ENCODE data around the gene KIAA1958. TPM values are rescaled to one million over a fixed set of nuclear protein-coding genes. Genes with fewer than 3 reads are reported as not detected.

KIAA1958 gene
- total and polyA plus RNA-seq, 7 experiments from 2014 or later: 3.2 to 8.3 (median 6.4) TPM

- peaks cover 0 to 8% (median 0%) of the 10 kb centered on the region in 3 experiments for H3K36me3 ChIP-seq (ENCODE audit: control insufficient read depth in 2 of 3, insufficient read depth in 3 of 3, low read length in 3 of 3)
Measured at GRCh38 chr9:112493393-112494137, 6.9 kb downstream of the KIAA1958 start.

GRCh38 chr9:112494153-112494552, 7.5 kb downstream of the KIAA1958 start:
- H3K4me1 ChIP-seq (ENCODE audit: control insufficient read depth in 2 of 2, insufficient read depth in 2 of 2, low read length in 2 of 2): no peaks in the 10 kb centered on the region
- no peak overlapping the region for H3K27ac ChIP-seq (ENCODE audit: low read depth, low read length)
- peak overlapping the region in 2 of 9 donors; percentile 28 to 42 for H3K27ac Mint-ChIP-seq
- DNase-seq: no peak
- H3K4me3 Mint-ChIP-seq: no peak overlapping the region
- ATAC-seq: no peak
- ChIA-PET CTCF (no interaction called here), POLR2A (interaction anchor here (0.6 kb wide), 1 partner anchor 97 kb away, joined by 3 read pairs; no protein-coding TSS in a partner anchor)
- peaks cover 0 to 15% (median 0%) of the 10 kb centered on the region in 3 experiments for H3K9me3 ChIP-seq (ENCODE audit: control insufficient read depth in 2 of 3, low read length in 3 of 3)
- no peak overlapping the region for H3K4me3 ChIP-seq (ENCODE audit: low read length)
- no peaks in the 10 kb centered on the region for H3K27me3 Mint-ChIP-seq
- H3K9me3 Mint-ChIP-seq: peaks cover 5 to 34% (median 20%) of the 10 kb centered on the region in 11 donors
- H3K36me3 Mint-ChIP-seq: peaks cover 10 to 46% (median 39%) of the 10 kb centered on the region in 5 donors
- peaks cover 5 to 36% (median 24%) of the 10 kb centered on the region in 7 donors for H3K4me1 Mint-ChIP-seq
- H3K27me3 ChIP-seq (ENCODE audit: control insufficient read depth in 2 of 2, insufficient read depth in 2 of 2, low read length in 2 of 2): no peaks in the 10 kb centered on the region
- intact Hi-C loops (cut with micrococcal nuclease): no loop called here
- H3K36me3 ChIP-seq (ENCODE audit: control insufficient read depth in 2 of 3, insufficient read depth in 3 of 3, low read length in 3 of 3): peaks cover 0 to 8% (median 0%) of the 10 kb centered on the region in 3 experiments

More at GRCh38 chr9:112493393-112494137, 6.9 kb downstream of the KIAA1958 start:
- Mint-ChIP-seq H3K36me3 (peaks cover 10 to 42% (median 34%) of the 10 kb centered on the region in 5 donors), H3K27me3 (no peaks in the 10 kb centered on the region), H3K4me3 (no peak overlapping the region), H3K9me3 (peaks cover 5 to 34% (median 20%) of the 10 kb centered on the region in 11 donors), H3K4me1 (peaks cover 5 to 41% (median 30%) of the 10 kb centered on the region in 7 donors), H3K27ac (peak overlapping the region in 1 of 9 donors; percentile 14)
- Histone ChIP-seq H3K4me3 (ENCODE audit: low read length) (no peak overlapping the region), H3K4me1 (ENCODE audit: control insufficient read depth in 2 of 2, insufficient read depth in 2 of 2, low read length in 2 of 2) (no peaks in the 10 kb centered on the region), H3K27ac (ENCODE audit: low read depth, low read length) (no peak overlapping the region), H3K9me3 (ENCODE audit: control insufficient read depth in 2 of 3, low read length in 3 of 3) (peaks cover 0 to 15% (median 0%) of the 10 kb centered on the region in 3 experiments), H3K27me3 (ENCODE audit: control insufficient read depth in 2 of 2, insufficient read depth in 2 of 2, low read length in 2 of 2) (no peaks in the 10 kb centered on the region)
- ChIA-PET CTCF (no interaction called here), POLR2A (no interaction called here)
- intact Hi-C loops (cut with micrococcal nuclease): no loop called here
- DNase-seq (no peak), ATAC-seq (no peak)

- Histone ChIP-seq H3K9me3 (ENCODE audit: control insufficient read depth in 2 of 3, low read length in 3 of 3) (peaks cover 0 to 15% (median 0%) of the 10 kb centered on the region in 3 experiments), H3K27ac (ENCODE audit: low read depth, low read length) (no peak overlapping the region), H3K4me3 (ENCODE audit: low read length) (no peak overlapping the region), H3K4me1 (ENCODE audit: control insufficient read depth in 2 of 2, insufficient read depth in 2 of 2, low read length in 2 of 2) (no peaks in the 10 kb centered on the region), H3K27me3 (ENCODE audit: control insufficient read depth in 2 of 2, insufficient read depth in 2 of 2, low read length in 2 of 2) (no peaks in the 10 kb centered on the region), H3K36me3 (ENCODE audit: control insufficient read depth in 2 of 3, insufficient read depth in 3 of 3, low read length in 3 of 3) (peaks cover 0 to 8% (median 0%) of the 10 kb centered on the region in 3 experiments)
- peaks cover 5 to 34% (median 20%) of the 10 kb centered on the region in 11 donors for H3K9me3 Mint-ChIP-seq
- H3K4me1 Mint-ChIP-seq: peaks cover 0 to 21% (median 12%) of the 10 kb centered on the region in 7 donors
- intact Hi-C loops (cut with micrococcal nuclease): no loop called here
- peaks cover 10 to 46% (median 39%) of the 10 kb centered on the region in 5 donors for H3K36me3 Mint-ChIP-seq
- ChIA-PET POLR2A (no interaction called here), CTCF (no interaction called here)
- H3K27ac Mint-ChIP-seq: no peak overlapping the region
- DNase-seq (no peak), ATAC-seq (peak; percentile 67)
- H3K27me3 Mint-ChIP-seq: no peaks in the 10 kb centered on the region
- H3K4me3 Mint-ChIP-seq: no peak overlapping the region
Measured at GRCh38 chr9:112495614-112496013, 9.0 kb downstream of the KIAA1958 start.

GRCh38 chr9:112496074-112496722, 9.6 kb downstream of the KIAA1958 start:
- no peak for ATAC-seq
- H3K4me3 Mint-ChIP-seq: no peak overlapping the region
- no peak for DNase-seq
- H3K4me1 Mint-ChIP-seq: peaks cover 0 to 15% (median 10%) of the 10 kb centered on the region in 7 donors
- H3K27ac Mint-ChIP-seq: no peak overlapping the region
- Histone ChIP-seq H3K4me3 (ENCODE audit: low read length) (no peak overlapping the region), H3K4me1 (ENCODE audit: control insufficient read depth in 2 of 2, insufficient read depth in 2 of 2, low read length in 2 of 2) (no peaks in the 10 kb centered on the region), H3K36me3 (ENCODE audit: control insufficient read depth in 2 of 3, insufficient read depth in 3 of 3, low read length in 3 of 3) (peaks cover 0 to 8% (median 0%) of the 10 kb centered on the region in 3 experiments), H3K27me3 (ENCODE audit: control insufficient read depth in 2 of 2, insufficient read depth in 2 of 2, low read length in 2 of 2) (no peaks in the 10 kb centered on the region), H3K27ac (ENCODE audit: low read depth, low read length) (no peak overlapping the region), H3K9me3 (ENCODE audit: control insufficient read depth in 2 of 3, low read length in 3 of 3) (peaks cover 0 to 15% (median 0%) of the 10 kb centered on the region in 3 experiments)
- POLR2A ChIA-PET: no interaction called here
- peaks cover 5 to 34% (median 20%) of the 10 kb centered on the region in 11 donors for H3K9me3 Mint-ChIP-seq
- H3K27me3 Mint-ChIP-seq: no peaks in the 10 kb centered on the region
- peaks cover 10 to 43% (median 39%) of the 10 kb centered on the region in 5 donors for H3K36me3 Mint-ChIP-seq
- CTCF ChIA-PET: no interaction called here
- intact Hi-C loops (cut with micrococcal nuclease): no loop called here

GRCh38 chr9:112500842-112501241, 14.2 kb downstream of the KIAA1958 start:
- Histone ChIP-seq H3K9me3 (ENCODE audit: control insufficient read depth in 2 of 3, low read length in 3 of 3) (no peaks in the 10 kb centered on the region), H3K36me3 (ENCODE audit: control insufficient read depth in 2 of 3, insufficient read depth in 3 of 3, low read length in 3 of 3) (no peaks in the 10 kb centered on the region), H3K4me1 (ENCODE audit: control insufficient read depth in 2 of 2, insufficient read depth in 2 of 2, low read length in 2 of 2) (no peaks in the 10 kb centered on the region), H3K4me3 (ENCODE audit: low read length) (no peak overlapping the region), H3K27me3 (ENCODE audit: control insufficient read depth in 2 of 2, insufficient read depth in 2 of 2, low read length in 2 of 2) (no peaks in the 10 kb centered on the region), H3K27ac (ENCODE audit: low read depth, low read length) (no peak overlapping the region)
- CTCF ChIA-PET: interaction anchor here (0.6 kb wide), 2 partner anchors 38 to 656 kb away, joined by 3 to 4 read pairs; no protein-coding TSS in a partner anchor
- H3K4me1 Mint-ChIP-seq: peaks cover 0 to 13% (median 7%) of the 10 kb centered on the region in 7 donors
- peaks cover 0 to 4% (median 0%) of the 10 kb centered on the region in 11 donors for H3K9me3 Mint-ChIP-seq
- no peak for DNase-seq
- no peak overlapping the region for H3K27ac Mint-ChIP-seq
- intact Hi-C loops (cut with micrococcal nuclease): no loop called here
- H3K27me3 Mint-ChIP-seq: no peaks in the 10 kb centered on the region
- peaks cover 0 to 20% (median 11%) of the 10 kb centered on the region in 5 donors for H3K36me3 Mint-ChIP-seq
- no peak overlapping the region for H3K4me3 Mint-ChIP-seq
- POLR2A ChIA-PET: no interaction called here
- ATAC-seq: no peak

GRCh38 chr9:112501287-112501686, 14.7 kb downstream of the KIAA1958 start:
- Histone ChIP-seq H3K36me3 (ENCODE audit: control insufficient read depth in 2 of 3, insufficient read depth in 3 of 3, low read length in 3 of 3) (no peaks in the 10 kb centered on the region), H3K27me3 (ENCODE audit: control insufficient read depth in 2 of 2, insufficient read depth in 2 of 2, low read length in 2 of 2) (no peaks in the 10 kb centered on the region), H3K9me3 (ENCODE audit: control insufficient read depth in 2 of 3, low read length in 3 of 3) (no peaks in the 10 kb centered on the region), H3K4me3 (ENCODE audit: low read length) (no peak overlapping the region), H3K4me1 (ENCODE audit: control insufficient read depth in 2 of 2, insufficient read depth in 2 of 2, low read length in 2 of 2) (no peaks in the 10 kb centered on the region), H3K27ac (ENCODE audit: low read depth, low read length) (no peak overlapping the region)
- peaks cover 0 to 18% (median 9%) of the 10 kb centered on the region in 5 donors for H3K36me3 Mint-ChIP-seq
- POLR2A ChIA-PET: no interaction called here
- H3K4me3 Mint-ChIP-seq: no peak overlapping the region
- ATAC-seq (no peak), DNase-seq (no peak)
- no peak overlapping the region for H3K27ac Mint-ChIP-seq
- CTCF ChIA-PET: interaction anchor here (0.6 kb wide), 3 partner anchors 38 to 655 kb away, joined by 3 to 4 read pairs (median 4); no protein-coding TSS in a partner anchor
- intact Hi-C loops (cut with micrococcal nuclease): no loop called here
- peaks cover 0 to 4% (median 0%) of the 10 kb centered on the region in 11 donors for H3K9me3 Mint-ChIP-seq
- peaks cover 0 to 12% (median 5%) of the 10 kb centered on the region in 7 donors for H3K4me1 Mint-ChIP-seq
- no peaks in the 10 kb centered on the region for H3K27me3 Mint-ChIP-seq

Data from naive thymus-derived CD4-positive, alpha-beta T cell (primary cell).